Colonic mucosa (tissue), 4 donors: ENCODE results near the gene CDRT4. TPM values are rescaled to one million over a fixed set of nuclear protein-coding genes. Genes with fewer than 3 reads are reported as not detected.

Experiments used
- DNase-seq: peaks from one replicate; pipeline ENCODE4 v3.0.0-alpha.2; 2020
- H3K27ac ChIP-seq: fragments of 200-600 bp; one replicate; pipeline ENCODE4 v1.8.0; 2021
- H3K27me3 ChIP-seq: fragments of 200-600 bp; one replicate; pipeline ENCODE4 v1.8.0; 2021
- H3K36me3 ChIP-seq: fragments of 200-600 bp; one replicate; pipeline ENCODE4 v1.8.0; 2021
- H3K4me1 ChIP-seq: fragments of 200-600 bp; one replicate; pipeline ENCODE4 v1.8.0; 2021; ENCODE audit warnings: mild to moderate bottlenecking
- H3K4me3 ChIP-seq: fragments of 200-600 bp; one replicate; pipeline ENCODE4 v1.8.0; 2021
- H3K9ac ChIP-seq, 2 donors: one replicate each; pipeline ENCODE4 v1.7.0; 2013; ENCODE audit warnings: control low read depth in 2 of 2, low read depth in 2 of 2, low read length in 2 of 2
- H3K9me3 ChIP-seq: fragments of 200-600 bp; one replicate; pipeline ENCODE4 v1.8.0; 2021
- intact Hi-C: fragments of 100-400 bp; cut with DNase I; formaldehyde crosslinking; loops from one replicate; pipeline ENCODE4 v1.14.1; 2022
- total RNA-seq, 2 donors: library from RNA; stranded (reverse); fragmentation: NEBNext Ultra II Directional in 1 of 2; extraction: Animal tissue kit (Norgen Biotek cat#: 25700) in 1 of 2; gene quantifications; one replicate each; pipeline ENCODE4 v1.2.1, GENCODE V29; 2021
- TF ChIP-seq, protein P1 (sequence below): fragments of 200-600 bp; IDR thresholded peaks from one replicate; pipeline ENCODE4 v1.8.0; 2022; ENCODE audit warnings: antibody characterized with exemption, mild to moderate bottlenecking
- donor health status: healthy.
- donor health status: DM: no; HTN: no; CAD: no.
- donor health status: DM: no; HTN: no; CAD: no.

CDRT4 gene
- total RNA-seq, 2 donors from 2014 or later, result 3.8 to 5.3 TPM

DNA sequence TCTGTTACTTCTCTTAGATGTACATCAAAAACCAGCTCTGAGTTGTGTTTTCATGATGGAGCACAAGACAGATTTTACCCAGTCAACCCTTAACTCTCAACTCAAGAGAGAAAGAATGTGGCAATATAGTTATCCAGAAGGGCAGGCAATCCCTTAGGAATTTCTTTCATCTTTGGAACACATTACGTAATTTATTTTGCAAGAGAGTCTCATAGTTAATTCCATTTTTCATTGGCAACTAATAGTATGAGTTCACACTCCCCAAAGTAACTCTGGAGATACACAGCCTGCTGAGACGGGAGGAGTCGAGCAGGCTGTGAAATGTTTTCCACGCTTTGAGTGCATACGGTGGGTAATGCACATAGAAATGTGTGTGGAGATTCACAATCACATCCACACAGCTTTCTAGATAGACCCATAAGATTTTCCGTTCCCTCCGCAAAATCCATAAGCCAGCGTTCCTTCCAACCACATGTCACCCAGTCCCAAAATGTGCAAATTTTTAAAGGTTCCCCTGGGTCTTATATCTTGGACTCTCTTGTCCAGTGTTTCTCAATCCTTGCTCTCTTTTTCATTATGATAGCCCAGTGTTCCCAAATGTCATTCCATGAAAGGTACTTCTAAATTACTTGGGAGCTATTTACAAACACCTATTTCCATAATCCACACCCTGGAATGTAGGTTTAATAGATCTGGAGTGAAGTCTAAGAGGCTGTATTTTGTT lies 8.4 kb upstream of the CDRT4 start:
- intact Hi-C loops, result no loop called here
- H3K4me3 ChIP-seq, result no peak overlapping the region
- DNase-seq, result no peak
- H3K27ac ChIP-seq, result no peak overlapping the region
- no peaks in the 10 kb centered on the region for H3K27me3 ChIP-seq
- TF ChIP-seq, protein P1, sequence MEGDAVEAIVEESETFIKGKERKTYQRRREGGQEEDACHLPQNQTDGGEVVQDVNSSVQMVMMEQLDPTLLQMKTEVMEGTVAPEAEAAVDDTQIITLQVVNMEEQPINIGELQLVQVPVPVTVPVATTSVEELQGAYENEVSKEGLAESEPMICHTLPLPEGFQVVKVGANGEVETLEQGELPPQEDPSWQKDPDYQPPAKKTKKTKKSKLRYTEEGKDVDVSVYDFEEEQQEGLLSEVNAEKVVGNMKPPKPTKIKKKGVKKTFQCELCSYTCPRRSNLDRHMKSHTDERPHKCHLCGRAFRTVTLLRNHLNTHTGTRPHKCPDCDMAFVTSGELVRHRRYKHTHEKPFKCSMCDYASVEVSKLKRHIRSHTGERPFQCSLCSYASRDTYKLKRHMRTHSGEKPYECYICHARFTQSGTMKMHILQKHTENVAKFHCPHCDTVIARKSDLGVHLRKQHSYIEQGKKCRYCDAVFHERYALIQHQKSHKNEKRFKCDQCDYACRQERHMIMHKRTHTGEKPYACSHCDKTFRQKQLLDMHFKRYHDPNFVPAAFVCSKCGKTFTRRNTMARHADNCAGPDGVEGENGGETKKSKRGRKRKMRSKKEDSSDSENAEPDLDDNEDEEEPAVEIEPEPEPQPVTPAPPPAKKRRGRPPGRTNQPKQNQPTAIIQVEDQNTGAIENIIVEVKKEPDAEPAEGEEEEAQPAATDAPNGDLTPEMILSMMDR, result no peak
- H3K36me3 ChIP-seq, result no peaks in the 10 kb centered on the region
- H3K9ac ChIP-seq, result no peak overlapping the region
- peaks cover 7% of the 10 kb centered on the region for H3K4me1 ChIP-seq
- H3K9me3 ChIP-seq, result no peaks in the 10 kb centered on the region

DNA sequence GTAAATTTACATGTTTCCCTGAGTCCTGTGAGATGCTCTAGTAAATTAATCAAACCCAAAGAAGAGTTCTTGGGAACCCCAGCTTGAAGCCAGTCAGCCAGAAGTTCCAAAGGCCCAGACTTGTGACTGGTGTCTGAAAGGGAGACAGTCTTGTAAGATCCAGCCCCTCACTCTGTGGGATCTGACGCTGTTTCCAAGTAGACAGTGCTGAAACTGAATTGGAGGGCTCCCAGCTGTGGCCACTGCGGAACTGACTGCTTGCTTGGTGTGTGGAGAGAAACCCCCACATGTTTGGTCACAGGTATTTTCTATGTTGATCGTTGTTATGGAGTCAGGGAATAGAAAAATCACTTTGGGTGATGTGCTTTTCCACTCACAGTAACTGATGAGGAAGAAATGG lies 5.5 kb upstream of the CDRT4 start:
- no peaks in the 10 kb centered on the region for H3K9me3 ChIP-seq
- intact Hi-C loops, result no loop called here
- H3K27me3 ChIP-seq, result no peaks in the 10 kb centered on the region
- no peaks in the 10 kb centered on the region for H3K36me3 ChIP-seq
- no peak for DNase-seq
- H3K4me1 ChIP-seq, result peaks cover 7% of the 10 kb centered on the region
- no peak overlapping the region for H3K27ac ChIP-seq
- no peak overlapping the region for H3K9ac ChIP-seq
- H3K4me3 ChIP-seq, result no peak overlapping the region
- TF ChIP-seq, protein P1, result no peak

DNA sequence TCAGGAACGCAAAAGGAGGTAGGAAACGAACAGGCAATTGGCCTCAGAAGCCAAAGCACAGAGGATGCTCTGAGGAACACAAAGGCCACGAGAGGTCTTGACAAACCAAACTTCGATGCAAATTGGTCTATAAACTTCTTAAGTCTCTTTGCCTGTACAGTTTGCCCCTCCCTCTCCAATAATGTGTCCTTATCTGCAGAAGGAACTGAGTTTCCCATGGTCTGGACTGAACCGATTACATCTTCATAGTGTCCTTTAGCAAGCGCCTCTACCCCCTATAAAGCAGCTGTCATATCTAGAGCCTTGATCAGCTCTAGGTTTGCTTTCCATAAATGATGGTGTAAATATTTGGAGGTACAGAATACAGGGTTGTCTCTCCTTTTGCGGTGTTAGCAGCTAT lies 3.1 kb upstream of the CDRT4 start:
- Histone ChIP-seq H3K36me3 (no peaks in the 10 kb centered on the region), H3K4me3 (no peak overlapping the region), H3K4me1 (peaks cover 7% of the 10 kb centered on the region), H3K9me3 (no peaks in the 10 kb centered on the region), H3K27ac (no peak overlapping the region), H3K27me3 (no peaks in the 10 kb centered on the region), H3K9ac (no peak overlapping the region)
- TF ChIP-seq, protein P1, result no peak
- intact Hi-C loops, result no loop called here
- DNase-seq, result no peak

DNA sequence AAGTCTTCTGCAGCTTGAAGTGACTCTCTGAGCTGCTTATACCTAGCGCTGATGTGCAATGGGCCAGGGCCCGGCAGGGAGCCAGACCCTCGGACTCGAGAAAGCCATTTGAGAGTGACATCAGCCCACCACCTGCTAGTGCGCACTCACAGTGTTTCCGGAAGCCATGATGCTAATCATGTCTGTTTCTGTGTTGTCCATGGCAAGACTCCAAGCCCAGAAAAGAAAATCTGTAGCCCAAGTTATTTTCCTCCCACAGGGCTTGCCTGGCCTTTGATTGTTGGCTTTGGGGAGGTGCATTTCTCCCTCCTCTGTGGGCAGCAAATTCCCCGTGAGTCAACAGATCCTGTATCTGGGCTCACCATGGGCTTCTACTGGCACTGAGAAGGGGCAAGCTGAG lies 1.8 kb upstream of the CDRT4 start:
- no peak overlapping the region for H3K9ac ChIP-seq
- intact Hi-C loops, result no loop called here
- no peaks in the 10 kb centered on the region for H3K27me3 ChIP-seq
- TF ChIP-seq, protein P1, result no peak
- no peak overlapping the region for H3K4me3 ChIP-seq
- no peak for DNase-seq
- H3K9me3 ChIP-seq, result no peaks in the 10 kb centered on the region
- peaks cover 7% of the 10 kb centered on the region for H3K4me1 ChIP-seq
- no peaks in the 10 kb centered on the region for H3K36me3 ChIP-seq
- no peak overlapping the region for H3K27ac ChIP-seq

DNA sequence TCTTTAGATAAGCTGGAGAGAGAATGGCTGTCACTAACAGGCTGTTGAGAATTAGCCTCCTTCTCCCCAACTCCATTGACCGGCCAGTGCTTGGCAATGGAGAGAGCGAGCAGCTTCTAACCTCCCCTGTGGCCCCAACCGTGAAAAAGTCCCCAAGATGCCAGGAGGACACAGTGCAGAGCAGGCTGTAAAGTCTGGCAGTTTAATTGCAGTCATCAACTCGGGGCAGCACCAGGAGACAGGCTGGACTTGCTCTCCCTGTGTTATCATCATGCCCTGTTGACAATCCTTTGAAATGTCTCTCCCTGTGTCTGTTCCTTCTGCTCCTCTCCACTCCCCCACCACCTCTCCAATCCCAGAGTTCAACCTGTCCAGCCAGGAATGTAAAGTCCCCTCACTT lies 705 bp upstream of the CDRT4 start:
- Histone ChIP-seq H3K27ac (no peak overlapping the region), H3K4me1 (no peaks in the 10 kb centered on the region), H3K27me3 (no peaks in the 10 kb centered on the region), H3K4me3 (no peak overlapping the region), H3K9ac (peak overlapping the region in 1 of 2 donors; percentile 15), H3K9me3 (no peaks in the 10 kb centered on the region), H3K36me3 (no peaks in the 10 kb centered on the region)
- TF ChIP-seq, protein P1, result no peak
- DNase-seq, result no peak
- intact Hi-C loops, result no loop called here
